RWPE1 (cell line): ENCODE data around the gene SERINC5.

Experiments used
- CTCF ChIA-PET: fragments of 350-600 bp; sonication (Branson Sonifier 250); formaldehyde crosslinking; extraction: SDS; loops from one replicate; lab custom pipeline; 2021; lab: Yijun Ruan, JAX
- POLR2A ChIA-PET: fragments of 400-600 bp; formaldehyde crosslinking; extraction: SDS; loops from one replicate; lab custom pipeline; 2020; ENCODE audit warnings: antibody characterized with exemption; ENCODE audit not compliant: low non-redundant PET; lab: Yijun Ruan, JAX
- DNase-seq: peaks from one replicate; pipeline ENCODE4 v3.0.0; 2012; ENCODE audit warnings: low spot score
- H3K27ac ChIP-seq: fragments of 450-650 bp; 2 replicates; pipeline ENCODE4 v1.5.1; 2017
- TF ChIP-seq, protein P1 (sequence below): fragments of 450-650 bp; conservative IDR thresholded peaks from 2 replicates; pipeline ENCODE4 v1.5.1; 2017; ENCODE audit warnings: low read depth, mild to moderate bottlenecking

Gene SERINC5

DNA sequence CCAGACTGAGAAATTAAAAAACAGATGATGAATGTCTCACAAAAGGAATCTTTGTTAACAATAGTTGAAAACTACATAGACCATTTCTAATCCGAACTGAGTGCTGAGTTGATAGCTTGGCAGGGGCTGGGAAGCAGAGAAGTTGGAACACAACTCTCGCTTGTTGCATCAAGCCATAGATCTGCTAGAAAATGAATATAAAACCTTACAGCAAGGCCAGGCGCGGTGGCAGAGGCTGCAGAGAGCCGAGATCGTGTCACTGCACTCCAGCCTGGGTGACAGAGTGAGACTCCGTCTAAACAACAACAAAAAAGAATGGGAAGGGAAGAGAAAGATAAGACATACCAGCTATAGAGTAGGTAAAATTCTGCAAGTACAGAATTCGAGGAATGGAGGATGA is 35.9 kb upstream of the SERINC5 start:
- DNase-seq = no peak
- TF ChIP-seq, protein P1, sequence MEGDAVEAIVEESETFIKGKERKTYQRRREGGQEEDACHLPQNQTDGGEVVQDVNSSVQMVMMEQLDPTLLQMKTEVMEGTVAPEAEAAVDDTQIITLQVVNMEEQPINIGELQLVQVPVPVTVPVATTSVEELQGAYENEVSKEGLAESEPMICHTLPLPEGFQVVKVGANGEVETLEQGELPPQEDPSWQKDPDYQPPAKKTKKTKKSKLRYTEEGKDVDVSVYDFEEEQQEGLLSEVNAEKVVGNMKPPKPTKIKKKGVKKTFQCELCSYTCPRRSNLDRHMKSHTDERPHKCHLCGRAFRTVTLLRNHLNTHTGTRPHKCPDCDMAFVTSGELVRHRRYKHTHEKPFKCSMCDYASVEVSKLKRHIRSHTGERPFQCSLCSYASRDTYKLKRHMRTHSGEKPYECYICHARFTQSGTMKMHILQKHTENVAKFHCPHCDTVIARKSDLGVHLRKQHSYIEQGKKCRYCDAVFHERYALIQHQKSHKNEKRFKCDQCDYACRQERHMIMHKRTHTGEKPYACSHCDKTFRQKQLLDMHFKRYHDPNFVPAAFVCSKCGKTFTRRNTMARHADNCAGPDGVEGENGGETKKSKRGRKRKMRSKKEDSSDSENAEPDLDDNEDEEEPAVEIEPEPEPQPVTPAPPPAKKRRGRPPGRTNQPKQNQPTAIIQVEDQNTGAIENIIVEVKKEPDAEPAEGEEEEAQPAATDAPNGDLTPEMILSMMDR = no peak
- no peak overlapping the region for H3K27ac ChIP-seq
- ChIA-PET POLR2A (no interaction called here), CTCF (interaction anchor here (0.7 kb wide), 1 partner anchor 208 kb away, joined by 3 read pairs; no protein-coding TSS in a partner anchor)

DNA sequence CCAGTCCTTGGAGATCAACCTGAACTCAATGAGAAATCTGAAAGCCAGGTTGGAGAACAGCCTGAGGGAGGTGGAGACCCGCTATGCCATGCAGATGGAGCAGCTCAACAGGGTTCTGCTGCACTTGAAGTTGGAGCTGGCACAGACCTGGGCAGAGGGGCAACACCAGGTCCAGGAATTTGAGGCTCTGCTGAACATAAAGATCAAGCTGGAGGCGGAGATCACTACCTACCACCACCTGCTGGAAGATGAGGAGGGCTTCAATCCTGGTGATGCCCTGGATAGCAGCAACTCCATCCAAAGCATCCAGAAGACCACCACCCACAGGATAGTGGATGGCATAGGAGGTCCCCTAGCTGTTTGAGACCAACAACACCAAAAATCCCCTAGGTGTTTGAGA is 33.5 kb upstream of the SERINC5 start:
- CTCF ChIA-PET = interaction anchor here (0.5 to 0.9 kb wide), 2 partner anchors 14 to 198 kb away, joined by 5 to 6 read pairs; no protein-coding TSS in a partner anchor
- no peak overlapping the region for H3K27ac ChIP-seq
- no peak for DNase-seq
- TF ChIP-seq, protein P1 = no peak
- POLR2A ChIA-PET = no interaction called here

DNA sequence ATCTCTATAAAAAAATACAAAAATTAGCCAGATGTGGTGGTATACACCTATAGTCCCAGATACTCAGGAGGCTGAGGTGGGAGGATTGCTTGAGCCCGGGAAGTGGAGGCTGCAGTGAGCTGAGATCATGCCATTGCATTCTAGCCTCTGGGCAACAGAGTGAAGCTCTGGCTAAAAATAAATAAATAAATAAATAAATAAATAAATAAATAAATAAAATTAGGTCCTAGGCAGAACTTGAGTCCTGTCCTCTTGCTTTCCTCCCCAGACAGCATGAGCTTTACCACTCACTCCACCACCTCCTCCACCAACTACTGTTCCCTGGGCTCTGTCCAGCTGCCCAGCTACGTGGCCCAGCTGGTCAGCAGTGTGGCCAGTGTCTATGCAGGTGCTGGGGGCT is 32.3 kb upstream of the SERINC5 start:
- TF ChIP-seq, protein P1 = no peak
- no peak overlapping the region for H3K27ac ChIP-seq
- CTCF ChIA-PET = no interaction called here
- POLR2A ChIA-PET = interaction anchor here (0.5 kb wide), 1 partner anchor 198 kb away, joined by 3 read pairs; no protein-coding TSS in a partner anchor
- DNase-seq = no peak

DNA sequence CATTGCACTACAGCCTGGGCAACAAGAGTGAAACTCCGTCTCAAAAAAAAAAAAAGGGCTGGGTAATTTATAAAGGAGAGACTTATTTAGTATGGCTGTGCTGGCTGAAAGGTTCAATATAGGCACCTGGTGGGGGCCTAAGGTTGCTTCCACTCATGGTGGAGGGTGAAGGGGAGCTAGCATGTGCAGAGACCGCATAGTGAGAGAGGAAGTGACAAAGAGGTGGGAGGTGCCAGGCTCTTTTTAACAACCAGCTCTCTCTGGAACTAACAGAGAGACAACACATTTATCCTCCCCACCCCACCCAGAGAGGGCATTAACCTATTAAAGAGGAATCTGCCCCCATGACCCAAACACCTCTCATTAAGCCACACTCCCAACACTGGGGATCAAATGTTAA is 28.9 kb upstream of the SERINC5 start:
- no peak overlapping the region for H3K27ac ChIP-seq
- TF ChIP-seq, protein P1 = no peak
- ChIA-PET POLR2A (no interaction called here), CTCF (interaction anchor here (0.5 kb wide), 1 partner anchor 897 kb away, joined by 3 read pairs; no protein-coding TSS in a partner anchor)
- no peak for DNase-seq

DNA sequence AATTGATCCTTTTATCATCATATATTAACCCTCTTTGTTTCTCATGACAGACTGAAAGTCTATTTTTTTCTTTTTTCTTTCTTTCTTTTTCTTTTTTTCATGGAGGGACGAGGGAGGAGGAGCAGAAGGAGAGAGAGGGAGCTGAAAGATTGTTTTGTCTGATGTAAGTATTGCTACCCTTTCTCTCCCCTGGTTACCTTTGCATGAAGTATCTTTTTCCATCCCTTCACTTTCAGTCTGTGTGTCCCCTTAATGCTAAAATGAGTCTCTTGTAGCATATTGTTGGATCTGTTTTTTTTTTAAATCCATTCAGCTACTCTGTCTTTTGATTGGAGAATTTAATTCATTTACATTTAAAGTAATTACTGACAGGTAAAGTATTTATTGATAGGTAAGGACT is 27.5 kb upstream of the SERINC5 start:
- H3K27ac ChIP-seq = no peak overlapping the region
- ChIA-PET CTCF (interaction anchor here (0.6 kb wide), 1 partner anchor 96 kb away, joined by 3 read pairs; no protein-coding TSS in a partner anchor), POLR2A (no interaction called here)
- TF ChIP-seq, protein P1 = no peak
- DNase-seq = no peak

DNA sequence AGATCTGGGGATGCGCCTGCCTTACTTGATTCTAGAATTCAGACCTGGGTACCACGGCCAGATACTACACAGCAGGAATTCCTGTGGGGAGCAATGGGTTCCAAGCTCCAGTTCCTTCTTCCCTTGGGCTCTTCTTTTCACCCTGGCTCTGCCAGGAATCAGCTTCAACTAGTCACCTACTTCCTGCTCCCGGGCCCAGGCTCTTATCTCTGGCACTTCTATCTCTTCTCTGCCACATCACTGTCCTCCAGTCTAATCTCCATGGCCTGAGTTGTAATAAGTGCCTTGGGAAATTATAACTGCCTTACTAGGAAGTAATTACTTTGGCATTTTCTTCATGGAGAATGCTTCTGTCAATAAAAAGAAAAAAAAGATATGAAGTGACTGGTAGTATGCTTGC is 26.2 kb upstream of the SERINC5 start:
- ChIA-PET CTCF (interaction anchor here (0.6 kb wide), 1 partner anchor 46 kb away, joined by 4 read pairs; no protein-coding TSS in a partner anchor), POLR2A (no interaction called here)
- TF ChIP-seq, protein P1 = no peak
- no peak overlapping the region for H3K27ac ChIP-seq
- no peak for DNase-seq
